B cell (primary cell): ENCODE data around the gene BAHCC1.

Experiments used
- EZH2 ChIP-seq: IDR thresholded peaks from 2 replicates; pipeline ENCODE4 v1.6.1; 2012; ENCODE audit warnings: borderline replicate concordance, low read depth, mild to moderate bottlenecking, moderate library complexity, low read length; ENCODE audit not compliant: insufficient read depth, poor library complexity, severe bottlenecking
- TF ChIP-seq, protein P1 (sequence below): fragments of 200-600 bp; IDR thresholded peaks from one replicate; pipeline ENCODE4 v1.8.0; 2022; ENCODE audit warnings: antibody characterized with exemption, mild to moderate bottlenecking

GRCh38 chr17:81449351-81449750 is 54.1 kb downstream of the BAHCC1 start:
- TF ChIP-seq, protein P1, sequence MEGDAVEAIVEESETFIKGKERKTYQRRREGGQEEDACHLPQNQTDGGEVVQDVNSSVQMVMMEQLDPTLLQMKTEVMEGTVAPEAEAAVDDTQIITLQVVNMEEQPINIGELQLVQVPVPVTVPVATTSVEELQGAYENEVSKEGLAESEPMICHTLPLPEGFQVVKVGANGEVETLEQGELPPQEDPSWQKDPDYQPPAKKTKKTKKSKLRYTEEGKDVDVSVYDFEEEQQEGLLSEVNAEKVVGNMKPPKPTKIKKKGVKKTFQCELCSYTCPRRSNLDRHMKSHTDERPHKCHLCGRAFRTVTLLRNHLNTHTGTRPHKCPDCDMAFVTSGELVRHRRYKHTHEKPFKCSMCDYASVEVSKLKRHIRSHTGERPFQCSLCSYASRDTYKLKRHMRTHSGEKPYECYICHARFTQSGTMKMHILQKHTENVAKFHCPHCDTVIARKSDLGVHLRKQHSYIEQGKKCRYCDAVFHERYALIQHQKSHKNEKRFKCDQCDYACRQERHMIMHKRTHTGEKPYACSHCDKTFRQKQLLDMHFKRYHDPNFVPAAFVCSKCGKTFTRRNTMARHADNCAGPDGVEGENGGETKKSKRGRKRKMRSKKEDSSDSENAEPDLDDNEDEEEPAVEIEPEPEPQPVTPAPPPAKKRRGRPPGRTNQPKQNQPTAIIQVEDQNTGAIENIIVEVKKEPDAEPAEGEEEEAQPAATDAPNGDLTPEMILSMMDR = no peak
- no peak for TF ChIP-seq EZH2
